ENCODE measurements around the gene PIEZO2.

- TF ChIP-seq CTCF (IDR thresholded peaks at IDR 0.05; ENCODE audit: insufficient read depth, low read length, poor library complexity, severe bottlenecking) (no peak), EZH2phosphoT487 (conservative IDR thresholded peaks at IDR 0.05; ENCODE audit: low read length) (no peak)
Observed at GRCh38 chr18:11146238-11146946, 3.0 kb downstream of the PIEZO2 start.

Measured in SU-DHL-6 (cell line).